ENCODE data around the gene SLCO4A1. TPM values are rescaled to one million over a fixed set of nuclear protein-coding genes. Genes with fewer than 3 reads are reported as not detected.
A peak's percentile ranks its signal among the peaks of the same experiment; 100 is the strongest.

The SLCO4A1 gene
- total and polyA plus RNA-seq, 2 experiments from 2014 or later = 0.15 to 1.0 TPM

DNA sequence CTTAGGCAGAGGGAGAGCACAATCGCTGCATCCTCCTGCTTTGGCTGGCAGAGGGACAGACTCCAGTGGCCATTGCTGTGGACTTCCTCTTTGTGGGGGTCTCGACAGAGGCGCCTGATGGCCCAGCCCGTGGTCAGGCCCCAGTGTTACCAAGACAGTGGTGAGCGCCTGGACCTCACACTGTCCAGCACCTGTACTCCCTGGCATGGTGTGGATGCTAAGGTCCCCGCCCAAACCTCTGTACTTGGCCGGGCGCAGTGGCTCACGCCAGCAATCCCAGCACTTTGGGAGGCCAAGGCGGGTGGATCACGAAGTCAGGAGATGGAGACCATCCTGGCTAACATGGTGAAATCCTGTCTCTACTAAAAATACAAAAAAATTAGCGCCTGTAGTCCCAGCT lies 64.0 kb downstream of the SLCO4A1 start:
- DNase-seq (ENCODE audit: low read depth in 1 of 2, low spot score in 1 of 2) = no peak
- Histone ChIP-seq H3K36me3 (no peaks in the 10 kb centered on the region), H3K27ac (no peak overlapping the region), H3K4me3 (no peak overlapping the region), H3K9me3 (ENCODE audit: low read depth) (no peaks in the 10 kb centered on the region), H3K4me1 (ENCODE audit: low read depth) (no peaks in the 10 kb centered on the region), H3K27me3 (peaks cover 62% of the 10 kb centered on the region)
- TF ChIP-seq, protein P1, sequence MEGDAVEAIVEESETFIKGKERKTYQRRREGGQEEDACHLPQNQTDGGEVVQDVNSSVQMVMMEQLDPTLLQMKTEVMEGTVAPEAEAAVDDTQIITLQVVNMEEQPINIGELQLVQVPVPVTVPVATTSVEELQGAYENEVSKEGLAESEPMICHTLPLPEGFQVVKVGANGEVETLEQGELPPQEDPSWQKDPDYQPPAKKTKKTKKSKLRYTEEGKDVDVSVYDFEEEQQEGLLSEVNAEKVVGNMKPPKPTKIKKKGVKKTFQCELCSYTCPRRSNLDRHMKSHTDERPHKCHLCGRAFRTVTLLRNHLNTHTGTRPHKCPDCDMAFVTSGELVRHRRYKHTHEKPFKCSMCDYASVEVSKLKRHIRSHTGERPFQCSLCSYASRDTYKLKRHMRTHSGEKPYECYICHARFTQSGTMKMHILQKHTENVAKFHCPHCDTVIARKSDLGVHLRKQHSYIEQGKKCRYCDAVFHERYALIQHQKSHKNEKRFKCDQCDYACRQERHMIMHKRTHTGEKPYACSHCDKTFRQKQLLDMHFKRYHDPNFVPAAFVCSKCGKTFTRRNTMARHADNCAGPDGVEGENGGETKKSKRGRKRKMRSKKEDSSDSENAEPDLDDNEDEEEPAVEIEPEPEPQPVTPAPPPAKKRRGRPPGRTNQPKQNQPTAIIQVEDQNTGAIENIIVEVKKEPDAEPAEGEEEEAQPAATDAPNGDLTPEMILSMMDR (IDR thresholded peaks at IDR 0.05; ENCODE audit: low read depth, low read length) = no peak

DNA sequence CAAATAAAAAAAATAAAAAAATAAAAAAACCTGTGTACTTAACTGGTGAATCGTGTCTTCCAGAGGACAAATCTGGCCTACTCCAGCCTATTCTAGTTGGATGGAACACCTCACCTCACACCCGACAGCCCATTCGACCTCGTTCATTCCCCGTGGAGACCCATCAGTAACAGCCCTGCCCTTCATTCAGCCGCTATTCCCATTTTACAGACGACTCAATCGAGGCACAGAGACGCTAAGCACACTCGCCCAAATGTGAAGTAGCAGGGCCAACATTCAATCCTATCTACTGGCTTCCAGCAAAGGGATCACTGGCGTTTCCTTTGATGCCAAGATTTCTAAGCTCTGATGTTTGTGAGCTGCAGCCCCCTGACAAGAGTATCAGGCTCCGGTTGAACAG lies 64.6 kb downstream of the SLCO4A1 start:
- Histone ChIP-seq H3K4me1 (ENCODE audit: low read depth) (no peaks in the 10 kb centered on the region), H3K27me3 (peaks cover 65% of the 10 kb centered on the region)

DNA sequence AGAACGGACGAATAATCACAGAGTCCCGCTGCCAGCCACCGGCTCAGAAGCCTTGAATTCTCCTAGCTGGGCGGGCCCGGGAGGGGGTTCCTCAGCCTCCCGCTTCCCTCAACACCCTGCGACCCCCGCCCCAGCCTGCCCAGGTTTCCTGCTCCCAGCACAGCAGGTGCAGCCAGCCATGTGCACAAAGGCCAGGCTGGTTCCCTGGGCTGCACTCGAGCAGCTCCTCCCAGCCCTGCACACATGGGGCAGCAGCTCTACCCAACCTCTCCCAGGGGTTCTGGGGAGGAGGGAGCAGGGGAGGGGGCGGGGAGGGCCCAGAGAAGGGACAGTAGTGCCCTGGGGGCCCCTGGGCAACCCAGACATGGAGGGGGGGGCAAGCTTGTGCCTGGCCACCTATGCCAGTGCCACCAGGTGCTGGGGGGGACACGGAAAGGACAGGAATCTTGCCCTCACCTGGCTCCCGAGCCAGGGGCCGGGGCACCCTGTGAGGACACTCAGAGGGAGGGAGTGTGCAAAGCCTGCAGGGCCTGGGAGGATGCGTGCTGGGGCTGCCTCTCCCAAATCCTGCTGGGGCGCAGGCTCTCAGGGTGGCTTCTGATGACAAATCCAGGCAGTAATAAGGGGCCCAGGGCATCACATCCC lies 65.1 kb downstream of the SLCO4A1 start:
- Histone ChIP-seq H3K27me3 (peaks cover 71% of the 10 kb centered on the region), H3K4me1 (ENCODE audit: low read depth) (no peaks in the 10 kb centered on the region), H3K27ac (no peak overlapping the region), H3K36me3 (no peaks in the 10 kb centered on the region), H3K9me3 (ENCODE audit: low read depth) (no peaks in the 10 kb centered on the region), H3K4me3 (no peak overlapping the region)
- TF ChIP-seq, protein P1 (IDR thresholded peaks at IDR 0.05; ENCODE audit: low read depth, low read length) = no peak
- DNase-seq (ENCODE audit: low read depth in 1 of 2, low spot score in 1 of 2) = no peak

More for the DNA sequence above, 64.6 kb downstream of the SLCO4A1 start:
- Histone ChIP-seq H3K27ac (no peak overlapping the region), H3K36me3 (no peaks in the 10 kb centered on the region), H3K4me3 (no peak overlapping the region), H3K9me3 (ENCODE audit: low read depth) (no peaks in the 10 kb centered on the region)
- DNase-seq (ENCODE audit: low read depth in 1 of 2, low spot score in 1 of 2) = no peak
- TF ChIP-seq, protein P1 (IDR thresholded peaks at IDR 0.05; ENCODE audit: low read depth, low read length) = no peak

DNA sequence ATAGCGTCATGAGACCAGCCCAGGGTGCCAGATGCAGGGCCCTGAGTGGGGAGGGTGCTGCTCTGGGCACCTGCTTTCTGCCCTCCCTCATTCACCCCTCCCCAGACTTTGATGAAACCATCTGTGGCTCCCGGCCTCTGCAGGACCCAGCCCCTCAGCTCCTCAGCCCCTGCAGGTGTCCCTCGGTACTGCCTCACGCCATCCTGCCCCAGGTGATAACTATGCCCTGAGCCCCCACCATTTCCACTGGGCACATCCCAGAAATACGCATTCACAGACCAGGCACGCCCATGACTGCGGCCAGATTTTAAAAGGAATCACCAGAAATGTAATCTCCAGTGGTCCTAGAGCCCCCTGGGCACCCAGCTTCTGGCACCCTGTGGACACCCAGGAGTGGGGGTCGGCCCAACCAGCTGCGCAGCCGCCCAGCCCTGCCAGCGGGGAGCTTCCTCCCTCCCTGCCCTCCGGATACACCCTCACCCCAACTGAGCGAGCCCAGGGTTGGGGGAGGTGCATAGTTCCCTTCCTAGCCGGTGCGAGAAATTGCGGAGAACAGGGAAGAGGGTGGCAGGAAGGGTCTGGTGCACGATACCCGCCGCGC lies 65.7 kb downstream of the SLCO4A1 start:
- Histone ChIP-seq H3K9me3 (ENCODE audit: low read depth) (no peaks in the 10 kb centered on the region), H3K27ac (no peak overlapping the region), H3K4me1 (ENCODE audit: low read depth) (no peaks in the 10 kb centered on the region), H3K27me3 (peaks cover 75% of the 10 kb centered on the region), H3K36me3 (no peaks in the 10 kb centered on the region), H3K4me3 (no peak overlapping the region)
- DNase-seq (ENCODE audit: low read depth in 1 of 2, low spot score in 1 of 2) = no peak
- TF ChIP-seq, protein P1 (IDR thresholded peaks at IDR 0.05; ENCODE audit: low read depth, low read length) = peak; percentile 22

DNA sequence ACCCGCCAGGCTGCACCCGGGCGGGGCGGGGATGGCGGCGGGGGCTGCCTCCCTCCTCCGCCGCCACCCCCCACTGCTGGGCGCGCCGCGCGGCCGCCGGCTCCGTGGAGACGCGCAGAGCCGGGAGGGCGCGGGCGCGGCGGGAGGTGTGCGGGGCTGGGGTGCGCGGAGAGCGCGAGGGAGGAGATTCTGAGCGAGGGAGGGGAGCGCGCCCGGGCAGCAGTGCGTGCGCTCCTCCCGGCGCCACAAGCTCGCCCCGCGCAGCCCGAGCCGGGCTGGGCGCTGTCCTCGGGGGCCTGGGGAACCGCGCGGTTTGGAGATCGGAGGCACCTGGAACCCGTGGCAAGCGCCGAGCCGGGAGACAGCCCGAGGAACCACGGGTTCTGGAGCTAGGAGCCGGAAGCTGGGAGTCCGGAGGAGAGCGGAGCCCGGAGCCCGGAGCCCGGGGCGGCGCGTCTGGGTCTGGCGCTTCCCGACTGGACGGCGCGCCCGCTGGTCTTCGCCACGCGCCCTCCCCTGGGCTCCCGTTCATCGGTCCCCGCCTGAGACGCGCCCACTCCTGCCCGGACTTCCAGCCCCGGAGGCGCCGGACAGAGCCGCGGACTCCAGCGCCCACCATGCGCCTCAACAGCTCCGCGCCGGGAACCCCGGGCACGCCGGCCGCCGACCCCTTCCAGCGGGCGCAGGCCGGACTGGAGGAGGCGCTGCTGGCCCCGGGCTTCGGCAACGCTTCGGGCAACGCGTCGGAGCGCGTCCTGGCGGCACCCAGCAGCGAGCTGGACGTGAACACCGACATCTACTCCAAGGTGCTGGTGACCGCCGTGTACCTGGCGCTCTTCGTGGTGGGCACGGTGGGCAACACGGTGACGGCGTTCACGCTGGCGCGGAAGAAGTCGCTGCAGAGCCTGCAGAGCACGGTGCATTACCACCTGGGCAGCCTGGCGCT lies 66.6 kb downstream of the SLCO4A1 start, which contains the start of gene NTSR1:
Gene NTSR1, plus strand, starts transcription at position 246 of the 946 bp plus-strand sequence. Its CDS starts 372 bp downstream, at position 618.
- Histone ChIP-seq H3K27me3 (peaks cover 83% of the 10 kb centered on the region), H3K4me3 (no peak within 1 kb of the TSS), H3K27ac (no peak within 1 kb of the TSS), H3K36me3 (no peaks in the 10 kb centered on the region), H3K4me1 (ENCODE audit: low read depth) (no peaks in the 10 kb centered on the region), H3K9me3 (ENCODE audit: low read depth) (no peaks in the 10 kb centered on the region)
- peak in 1 of 2 donors; percentile 12 for DNase-seq (ENCODE audit: low read depth in 1 of 2, low spot score in 1 of 2)
- TF ChIP-seq, protein P1 (IDR thresholded peaks at IDR 0.05; ENCODE audit: low read depth, low read length) = no peak

Measured in cardiac muscle cell (in vitro differentiated cells and primary cell).